HepG2 (cell line): ENCODE results near the gene PIH1D2. TPM values are rescaled to one million over a fixed set of nuclear protein-coding genes. Genes with fewer than 3 reads are reported as not detected.

Experiments
- CAMTA2 ChIP-seq: sonication (generic); formaldehyde crosslinking; IDR thresholded peaks from 2 replicates; pipeline ENCODE4 v1.4.0; 2020; ENCODE audit warnings: mild to moderate bottlenecking, missing genetic modification reagents, borderline replicate concordance
- CBFB ChIP-seq: sonication (generic); formaldehyde crosslinking; IDR thresholded peaks from 2 replicates; pipeline ENCODE4 v1.4.0; 2020; ENCODE audit warnings: missing genetic modification reagents
- CCDC6 ChIP-seq: sonication (generic); formaldehyde crosslinking; IDR thresholded peaks from 2 replicates; pipeline ENCODE4 v1.8.1; 2022; ENCODE audit warnings: mild to moderate bottlenecking, missing genetic modification reagents, moderate library complexity
- HDAC6 ChIP-seq: fragments of 200-600 bp; sonication (generic); IDR thresholded peaks from 2 replicates; pipeline ENCODE4 v1.7.0; 2017; ENCODE audit warnings: mild to moderate bottlenecking, antibody characterized with exemption, low read length, low read depth
- HMG20A ChIP-seq: IDR thresholded peaks from 2 replicates; pipeline ENCODE4 v1.6.1; 2016; ENCODE audit warnings: borderline replicate concordance
- MED8 ChIP-seq: sonication (generic); formaldehyde crosslinking; IDR thresholded peaks from 2 replicates; pipeline ENCODE4 v1.8.1; 2023; ENCODE audit warnings: mild to moderate bottlenecking, missing genetic modification reagents; ENCODE audit not compliant: insufficient replicate concordance
- MEIS1 ChIP-seq: sonication (generic); formaldehyde crosslinking; IDR thresholded peaks from 2 replicates; pipeline ENCODE4 v1.9.0; 2021; ENCODE audit warnings: mild to moderate bottlenecking, missing genetic modification reagents, moderate library complexity, borderline replicate concordance
- MLLT10 ChIP-seq: sonication (generic); formaldehyde crosslinking; IDR thresholded peaks from 2 replicates; pipeline ENCODE4 v1.4.0; 2020; ENCODE audit warnings: missing genetic modification reagents
- NR0B2 ChIP-seq: sonication (generic); formaldehyde crosslinking; IDR thresholded peaks from 2 replicates; pipeline ENCODE4 v1.4.0; 2020; ENCODE audit warnings: mild to moderate bottlenecking, missing genetic modification reagents
- PAX8 ChIP-seq: sonication (generic); formaldehyde crosslinking; IDR thresholded peaks from 2 replicates; pipeline ENCODE4 v1.8.0; 2022; ENCODE audit warnings: mild to moderate bottlenecking, missing genetic modification reagents, borderline replicate concordance
- PHF20 ChIP-seq: sonication (generic); formaldehyde crosslinking; IDR thresholded peaks from 2 replicates; pipeline ENCODE4 v1.5.0; 2020; ENCODE audit warnings: mild to moderate bottlenecking, missing genetic modification reagents
- REST ChIP-seq, 2 experiments: IDR thresholded peaks; 2 replicates each; pipeline ENCODE4 v1.6.1; 2011 to 2012; ENCODE audit warnings: low read length in 2 of 2, borderline replicate concordance in 1 of 2, low read depth in 1 of 2, mild to moderate bottlenecking in 1 of 2, moderate library complexity in 1 of 2
- RFXAP ChIP-seq: sonication (generic); formaldehyde crosslinking; IDR thresholded peaks from 2 replicates; pipeline ENCODE4 v1.4.0; 2020; ENCODE audit warnings: missing genetic modification reagents, borderline replicate concordance
- U2AF1 ChIP-seq: fragments of 200-400 bp; formaldehyde crosslinking; optimal IDR thresholded peaks from 2 replicates; pipeline ENCODE3; 2017; ENCODE audit warnings: mild to moderate bottlenecking, low read depth, low read length
- ZBTB38 ChIP-seq: sonication (generic); formaldehyde crosslinking; IDR thresholded peaks from 2 replicates; pipeline ENCODE4 v1.5.1; 2020; ENCODE audit warnings: mild to moderate bottlenecking, missing genetic modification reagents
- ZBTB42 ChIP-seq: sonication (generic); formaldehyde crosslinking; IDR thresholded peaks from 2 replicates; pipeline ENCODE4 v1.5.0; 2020; ENCODE audit warnings: mild to moderate bottlenecking, missing genetic modification reagents
- ZKSCAN5 ChIP-seq: sonication (generic); formaldehyde crosslinking; IDR thresholded peaks from 2 replicates; pipeline ENCODE4 v1.5.1; 2020; ENCODE audit warnings: mild to moderate bottlenecking, missing genetic modification reagents
- ZNF317 ChIP-seq: sonication (generic); formaldehyde crosslinking; IDR thresholded peaks from 2 replicates; pipeline ENCODE4 v1.5.0; 2020; ENCODE audit warnings: mild to moderate bottlenecking, missing genetic modification reagents
- ZNF367 ChIP-seq: sonication (generic); formaldehyde crosslinking; IDR thresholded peaks from 2 replicates; pipeline ENCODE4 v1.4.0; 2020; ENCODE audit warnings: missing genetic modification reagents, borderline replicate concordance
- ZNF484 ChIP-seq: sonication (generic); formaldehyde crosslinking; IDR thresholded peaks from 2 replicates; pipeline ENCODE4 v1.5.1; 2020; ENCODE audit warnings: mild to moderate bottlenecking, low read depth, missing genetic modification reagents, borderline replicate concordance
- ZNF546 ChIP-seq: sonication (generic); formaldehyde crosslinking; conservative IDR thresholded peaks from 2 replicates; pipeline ENCODE4 v1.8.1; 2023; ENCODE audit warnings: mild to moderate bottlenecking, missing genetic modification reagents
- ZNF597 ChIP-seq: sonication (generic); formaldehyde crosslinking; IDR thresholded peaks from 2 replicates; pipeline ENCODE4 v1.5.0; 2020; ENCODE audit warnings: missing genetic modification reagents
- ZNF883 ChIP-seq: sonication (generic); formaldehyde crosslinking; IDR thresholded peaks from 2 replicates; pipeline ENCODE4 v1.5.1; 2020; ENCODE audit warnings: mild to moderate bottlenecking, missing genetic modification reagents; ENCODE audit errors: not compliant biosample characterization
- ZSCAN12 ChIP-seq: sonication (generic); formaldehyde crosslinking; IDR thresholded peaks from 2 replicates; pipeline ENCODE4 v1.9.0; 2021; ENCODE audit warnings: mild to moderate bottlenecking, missing genetic modification reagents
- ZSCAN9 ChIP-seq: IDR thresholded peaks from 2 replicates; pipeline ENCODE4 v1.6.1; 2016; ENCODE audit warnings: borderline replicate concordance
- polyA plus RNA-seq, 8 experiments: library from polyadenylated mRNA; depleted of rRNA in 3 of 8; stranded (reverse) in 7 of 8; unstranded in 1 of 8; fragments of >200 nt; fragmentation: Illumina TruSeq in 4 of 8; extraction: Trizol in 4 of 8; gene quantifications; 2 replicates each; pipeline versions ENCODE4 v1.2.1 to v1.2.3, GENCODE V29; 2011 to 2016; ENCODE audit warnings: low read depth in 4 of 8, missing spikeins in 1 of 8, mixed read lengths in 1 of 8; ENCODE audit not compliant: insufficient read depth in 1 of 8
- total RNA-seq, 5 experiments: library from RNA; depleted of rRNA; stranded (reverse); fragments of >200 nt; fragmentation: Illumina TruSeq; extraction: Trizol; gene quantifications; 2 replicates each; pipeline ENCODE4 v1.2.3, GENCODE V29; 2016; ENCODE audit warnings: low read depth in 1 of 5

Gene PIH1D2
- total and polyA plus RNA-seq, 2 of the 13 experiments (the other 11 are each of a cell fraction or from before 2014, with no cell fraction given): 0.49 to 2.7 TPM

- TF ChIP-seq ZSCAN9 (CRISPR knock-in tag) (peak; percentile 86), ZSCAN12 (CRISPR knock-in tag) (peak; percentile 62; the same call in 1 of the 2 replicates), ZNF883 (peak; percentile 83), MLLT10 (CRISPR knock-in tag) (no peak), ZNF367 (CRISPR knock-in tag) (peak; percentile 24; the same call in 1 of the 2 replicates), REST (IDR thresholded peaks at IDR 0.05; ENCODE audit: borderline replicate concordance in 1 of 2, low read depth in 1 of 2, low read length in 2 of 2) (no peak), ZNF546 (CRISPR knock-in tag) (peak; percentile 94), NR0B2 (CRISPR knock-in tag) (peak; percentile 88), HDAC6 (no peak), CCDC6 (CRISPR knock-in tag) (peak; percentile 90), ZBTB38 (CRISPR knock-in tag) (no peak), ZKSCAN5 (no peak; the same call in 1 of the 2 replicates), CBFB (CRISPR knock-in tag) (peak; percentile 81), RFXAP (CRISPR knock-in tag) (peak; percentile 80), ZNF484 (CRISPR knock-in tag) (0 out of 2 replicates have a peak, but pooled peaks have one; percentile 46), U2AF1 (no peak), MED8 (CRISPR knock-in tag) (peak; percentile 89), ZNF597 (no peak), ZBTB42 (CRISPR knock-in tag) (peak; percentile 74; the same call in 1 of the 2 replicates), ZNF317 (peak; percentile 83), MEIS1 (CRISPR knock-in tag) (peak; percentile 81; the same call in 1 of the 2 replicates), PHF20 (CRISPR knock-in tag) (peak; percentile 91), CAMTA2 (CRISPR knock-in tag) (peak; percentile 10; the same call in 1 of the 2 replicates), HMG20A (no peak), PAX8 (CRISPR knock-in tag) (peak; percentile 83; the same call in 1 of the 2 replicates)
Observed at GRCh38 chr11:112024773-112025678, 48.8 kb downstream of the PIH1D2 start, which contains the start of gene DLAT (continued).
